A673 (cell line): Measurements from ENCODE around the gene TTYH1. TPM values are rescaled to one million over a fixed set of nuclear protein-coding genes. Genes with fewer than 3 reads are reported as not detected.

Experiments used
- BruUV-seq: library from RNA; stranded (reverse); fragments of 400-500 nt; replicated peaks from 2 replicates; lab custom pipeline; 2021; lab: Mats Ljungman, UMichigan
- CTCF ChIA-PET: fragments of 300-600 bp; sonication (Branson Sonifier 250); formaldehyde crosslinking; loops from one replicate; lab custom pipeline; 2022; ENCODE audit warnings: antibody characterized with exemption; lab: Charles Lee
- POLR2A ChIA-PET: fragments of 300-600 bp; sonication (Branson Sonifier 250); formaldehyde crosslinking; loops from one replicate; lab custom pipeline; 2022; ENCODE audit warnings: antibody characterized with exemption; ENCODE audit not compliant: low non-redundant PET; lab: Charles Lee
- DNase-seq: peaks from one replicate; pipeline ENCODE4 v3.0.0-alpha.2; 2015; ENCODE audit warnings: low spot score
- H3K27ac ChIP-seq: fragments of 200-600 bp; sonication (generic); 2 replicates; pipeline ENCODE4 v1.5.1; 2016; ENCODE audit warnings: mixed run types, low read depth, mild to moderate bottlenecking, mixed read lengths, antibody characterized with exemption, low read length; ENCODE audit not compliant: poor library complexity, severe bottlenecking
- H3K27me3 ChIP-seq: fragments of 200-600 bp; sonication (generic); replicated peaks from 2 replicates; pipeline ENCODE4 v1.6.1; 2017; ENCODE audit warnings: mixed run types, low read depth, mild to moderate bottlenecking, mixed read lengths, antibody characterized with exemption, low read length; ENCODE audit not compliant: insufficient read depth, poor library complexity
- H3K36me3 ChIP-seq: fragments of 200-600 bp; sonication (generic); 2 replicates; pipeline ENCODE4 v1.6.1; 2016; ENCODE audit warnings: mixed run types, mild to moderate bottlenecking, mixed read lengths, antibody characterized with exemption, low read length; ENCODE audit not compliant: insufficient read depth, poor library complexity, severe bottlenecking
- H3K4me1 ChIP-seq: fragments of 200-600 bp; sonication (generic); 2 replicates; pipeline ENCODE4 v1.6.1; 2017; ENCODE audit warnings: mixed run types, mild to moderate bottlenecking, mixed read lengths, antibody characterized with exemption, low read length; ENCODE audit not compliant: insufficient read depth, poor library complexity, severe bottlenecking
- H3K4me3 ChIP-seq: fragments of 200-600 bp; sonication (generic); 2 replicates; pipeline ENCODE4 v1.5.1; 2016; ENCODE audit warnings: low read depth, mixed run types, mild to moderate bottlenecking, mixed read lengths, low read length; ENCODE audit not compliant: poor library complexity, severe bottlenecking
- H3K9me3 ChIP-seq: fragments of 200-600 bp; sonication (generic); 2 replicates; pipeline ENCODE4 v1.6.1; 2016; ENCODE audit warnings: mixed run types, low read depth, mild to moderate bottlenecking, mixed read lengths, antibody characterized with exemption, low read length; ENCODE audit not compliant: poor library complexity, severe bottlenecking
- EZH2 ChIP-seq: fragments of 200-600 bp; sonication (generic); IDR thresholded peaks from 2 replicates; pipeline ENCODE4 v1.6.1; 2017; ENCODE audit warnings: borderline replicate concordance, low read depth, mild to moderate bottlenecking, mixed read lengths, antibody characterized with exemption, low read length; ENCODE audit not compliant: poor library complexity, severe bottlenecking
- intact Hi-C: fragments of 100-400 bp; cut with micrococcal nuclease; formaldehyde crosslinking; loops from one replicate; pipeline ENCODE4 v1.10.0; 2022; ENCODE audit not compliant: unreplicated experiment
- total RNA-seq: library from RNA; stranded (reverse); gene quantifications from 2 replicates; pipeline ENCODE4 v1.2.3, GENCODE V29; 2021
- TF ChIP-seq, protein P1 (sequence below): fragments of 300-800, 200-600 bp; sonication (generic); conservative IDR thresholded peaks from 2 replicates; pipeline ENCODE4 v1.5.1; 2017; ENCODE audit warnings: low read depth, mild to moderate bottlenecking, antibody characterized with exemption, low read length, moderate library complexity, mixed read lengths

The TTYH1 gene
- total RNA-seq, 1 experiment from 2014 or later: 3.0 TPM

DNA sequence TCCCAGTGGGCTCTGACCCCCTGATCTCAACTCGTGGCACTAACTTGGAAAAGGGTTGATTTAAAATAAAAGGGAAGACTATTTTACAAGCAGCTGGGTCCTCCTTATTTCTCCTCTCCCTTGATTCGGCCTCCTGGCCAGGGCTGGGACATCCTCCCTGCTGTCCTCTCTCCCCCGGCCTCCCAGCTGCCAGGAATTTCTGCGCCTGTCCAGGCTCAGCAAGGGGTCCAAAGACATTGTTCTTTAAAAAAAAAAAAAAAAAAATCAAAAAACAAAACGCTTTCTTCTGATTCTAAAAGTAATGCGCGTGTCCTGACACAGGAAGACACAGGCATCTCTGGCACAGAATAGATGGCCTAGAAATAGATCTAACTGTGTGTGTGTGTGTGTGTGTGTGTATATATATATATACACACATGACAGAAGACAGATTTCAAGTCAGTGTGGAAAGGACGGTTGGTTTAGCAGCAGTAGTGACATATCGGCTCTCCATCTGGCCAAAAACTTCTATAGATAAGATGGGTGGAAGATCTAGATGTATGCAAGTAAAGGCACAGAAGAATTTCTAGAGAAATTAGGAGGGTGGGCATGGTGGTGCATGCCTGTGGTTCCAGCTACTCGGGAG lies 21.5 kb downstream of the TTYH1 start:
- no peak for TF ChIP-seq EZH2
- TF ChIP-seq, protein P1, sequence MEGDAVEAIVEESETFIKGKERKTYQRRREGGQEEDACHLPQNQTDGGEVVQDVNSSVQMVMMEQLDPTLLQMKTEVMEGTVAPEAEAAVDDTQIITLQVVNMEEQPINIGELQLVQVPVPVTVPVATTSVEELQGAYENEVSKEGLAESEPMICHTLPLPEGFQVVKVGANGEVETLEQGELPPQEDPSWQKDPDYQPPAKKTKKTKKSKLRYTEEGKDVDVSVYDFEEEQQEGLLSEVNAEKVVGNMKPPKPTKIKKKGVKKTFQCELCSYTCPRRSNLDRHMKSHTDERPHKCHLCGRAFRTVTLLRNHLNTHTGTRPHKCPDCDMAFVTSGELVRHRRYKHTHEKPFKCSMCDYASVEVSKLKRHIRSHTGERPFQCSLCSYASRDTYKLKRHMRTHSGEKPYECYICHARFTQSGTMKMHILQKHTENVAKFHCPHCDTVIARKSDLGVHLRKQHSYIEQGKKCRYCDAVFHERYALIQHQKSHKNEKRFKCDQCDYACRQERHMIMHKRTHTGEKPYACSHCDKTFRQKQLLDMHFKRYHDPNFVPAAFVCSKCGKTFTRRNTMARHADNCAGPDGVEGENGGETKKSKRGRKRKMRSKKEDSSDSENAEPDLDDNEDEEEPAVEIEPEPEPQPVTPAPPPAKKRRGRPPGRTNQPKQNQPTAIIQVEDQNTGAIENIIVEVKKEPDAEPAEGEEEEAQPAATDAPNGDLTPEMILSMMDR: no peak
- Histone ChIP-seq H3K27ac (no peak overlapping the region), H3K27me3 (no peaks in the 10 kb centered on the region), H3K9me3 (no peaks in the 10 kb centered on the region), H3K4me3 (no peak overlapping the region), H3K36me3 (no peaks in the 10 kb centered on the region), H3K4me1 (peaks cover under 1% of the 10 kb centered on the region)
- CTCF ChIA-PET: interaction anchor here (0.7 kb wide), 1 partner anchor 12 kb away, joined by 8 read pairs; the partner anchor contains the start of gene LENG8
- POLR2A ChIA-PET: no interaction called here
- intact Hi-C loops: no loop called here
- DNase-seq: no peak
- BruUV-seq: no TSS peak

- no TSS peak for BruUV-seq
- ChIA-PET POLR2A (interaction anchor here (0.6 kb wide), 1 partner anchor 19 kb away, joined by 3 read pairs; no protein-coding TSS in a partner anchor), CTCF (interaction anchor here (0.6 kb wide), 1 partner anchor 9 kb away, joined by 13 read pairs; no protein-coding TSS in a partner anchor)
- Histone ChIP-seq H3K36me3 (no peaks in the 10 kb centered on the region), H3K27me3 (no peaks in the 10 kb centered on the region), H3K4me1 (no peaks in the 10 kb centered on the region), H3K9me3 (no peaks in the 10 kb centered on the region), H3K4me3 (no peak overlapping the region), H3K27ac (no peak overlapping the region)
- TF ChIP-seq, protein P1: peak; percentile 59
- no peak for TF ChIP-seq EZH2
- DNase-seq: peak; percentile 56
- intact Hi-C loops: no loop called here
Observed at GRCh38 chr19:54439174-54439851, 24.0 kb downstream of the TTYH1 start.

- H3K36me3 ChIP-seq: peaks cover 9% of the 10 kb centered on the region
- no peak overlapping the region for H3K4me3 ChIP-seq
- H3K4me1 ChIP-seq: no peaks in the 10 kb centered on the region
- intact Hi-C loops: no loop called here
- POLR2A ChIA-PET: interaction anchor here (0.6 kb wide), 1 partner anchor 49 kb away, joined by 3 read pairs; no protein-coding TSS in a partner anchor
- CTCF ChIA-PET: no interaction called here
- no peak overlapping the region for H3K27ac ChIP-seq
- no peaks in the 10 kb centered on the region for H3K9me3 ChIP-seq
- TF ChIP-seq, protein P1: no peak
- no peak for TF ChIP-seq EZH2
- BruUV-seq: no TSS peak
- H3K27me3 ChIP-seq: no peaks in the 10 kb centered on the region
- no peak for DNase-seq
Observed at GRCh38 chr19:54440641-54441040, 25.4 kb downstream of the TTYH1 start.
